GM18951 (cell line): Measurements from ENCODE around the gene SIDT2.

Experiments used
- POLR2A ChIP-seq: IDR thresholded peaks from 4 replicates; pipeline ENCODE4 v1.6.1; 2011; ENCODE audit warnings: mild to moderate bottlenecking; ENCODE audit not compliant: insufficient read length, insufficient read depth; ENCODE audit errors: extremely low read depth
- in situ Hi-C: fragments of 300-500 bp; cut with MboI; formaldehyde crosslinking; loops from one replicate; pipeline ENCODE4 v1.12.0; 2022; ENCODE audit warnings: low sequenced_read_pairs, mixed read lengths, inconsistent platforms; ENCODE audit not compliant: unreplicated experiment

SIDT2 gene

GRCh38 chr11:117154468-117154867, 24.1 kb upstream of the SIDT2 start:
- TF ChIP-seq POLR2A, result no peak
- in situ Hi-C loops, result no loop called here

DNA sequence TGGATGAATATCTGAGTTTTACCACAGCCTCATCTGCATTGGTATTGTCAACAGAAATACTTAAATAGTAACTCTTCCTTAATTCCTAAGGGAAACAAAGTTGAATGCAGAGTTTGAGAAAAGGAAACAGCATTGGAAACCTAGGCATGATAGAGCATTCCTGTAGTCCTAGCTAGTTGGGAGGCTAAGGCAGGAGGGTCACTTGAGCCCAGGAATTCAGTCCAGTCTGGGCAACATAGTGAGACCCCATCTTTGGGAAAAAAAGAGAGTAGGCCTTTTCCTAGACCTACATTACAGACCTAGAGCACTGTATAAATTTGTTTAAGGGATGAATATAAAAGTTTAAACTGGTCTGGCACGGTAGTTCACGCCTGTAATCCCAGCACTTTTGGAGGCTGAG, 21.0 kb upstream of the SIDT2 start:
- TF ChIP-seq POLR2A, result no peak
- in situ Hi-C loops, result no loop called here

GRCh38 chr11:117159892-117160291, 18.7 kb upstream of the SIDT2 start:
- in situ Hi-C loops, result no loop called here
- TF ChIP-seq POLR2A, result no peak

DNA sequence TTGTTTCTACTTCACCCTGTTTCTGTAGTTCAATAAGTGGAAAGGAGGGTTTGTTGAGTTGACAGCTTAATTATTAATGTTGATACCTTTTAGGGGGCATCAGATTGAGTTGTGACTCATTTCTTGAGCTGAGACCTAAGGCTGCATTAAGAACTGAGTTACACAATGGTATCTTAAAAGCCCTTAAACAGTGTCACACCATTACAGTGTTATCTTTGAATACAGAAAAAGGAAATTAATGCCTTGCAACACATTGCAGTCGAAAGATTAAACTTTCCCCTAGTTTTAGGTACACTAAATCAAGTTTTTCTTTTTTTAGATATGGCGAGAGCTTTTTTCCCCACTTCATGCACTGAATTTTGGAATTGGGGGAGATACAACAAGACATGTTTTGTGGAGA, 17.7 kb upstream of the SIDT2 start:
- no peak for TF ChIP-seq POLR2A
- in situ Hi-C loops, result no loop called here

GRCh38 chr11:117166491-117166890, 12.1 kb upstream of the SIDT2 start:
- in situ Hi-C loops, result no loop called here
- no peak for TF ChIP-seq POLR2A

GRCh38 chr11:117169736-117170135, 8.8 kb upstream of the SIDT2 start:
- no peak for TF ChIP-seq POLR2A
- in situ Hi-C loops, result no loop called here

DNA sequence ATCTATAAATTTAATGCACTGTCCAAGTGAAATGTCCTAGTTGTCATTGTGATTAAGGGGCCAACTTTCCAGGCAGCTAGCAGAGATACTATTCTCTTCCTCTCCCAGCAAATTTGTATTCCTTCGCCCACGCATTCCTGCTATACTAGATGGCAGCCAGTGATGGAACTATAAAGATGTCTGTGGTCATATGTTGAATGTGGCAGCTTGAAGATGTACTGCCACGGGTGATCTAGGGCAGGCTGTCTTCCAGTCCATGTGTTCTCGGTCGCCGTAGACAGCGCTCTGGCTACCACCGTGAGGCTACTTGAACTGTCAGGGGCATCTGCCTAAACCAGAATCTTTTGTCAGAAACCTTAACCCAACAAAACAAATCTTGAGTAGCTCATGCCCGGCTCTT, 8.3 kb upstream of the SIDT2 start:
- in situ Hi-C loops, result no loop called here
- no peak for TF ChIP-seq POLR2A

- in situ Hi-C loops, result no loop called here
- no peak for TF ChIP-seq POLR2A
Measured at GRCh38 chr11:117171007-117171403, 7.5 kb upstream of the SIDT2 start.

DNA sequence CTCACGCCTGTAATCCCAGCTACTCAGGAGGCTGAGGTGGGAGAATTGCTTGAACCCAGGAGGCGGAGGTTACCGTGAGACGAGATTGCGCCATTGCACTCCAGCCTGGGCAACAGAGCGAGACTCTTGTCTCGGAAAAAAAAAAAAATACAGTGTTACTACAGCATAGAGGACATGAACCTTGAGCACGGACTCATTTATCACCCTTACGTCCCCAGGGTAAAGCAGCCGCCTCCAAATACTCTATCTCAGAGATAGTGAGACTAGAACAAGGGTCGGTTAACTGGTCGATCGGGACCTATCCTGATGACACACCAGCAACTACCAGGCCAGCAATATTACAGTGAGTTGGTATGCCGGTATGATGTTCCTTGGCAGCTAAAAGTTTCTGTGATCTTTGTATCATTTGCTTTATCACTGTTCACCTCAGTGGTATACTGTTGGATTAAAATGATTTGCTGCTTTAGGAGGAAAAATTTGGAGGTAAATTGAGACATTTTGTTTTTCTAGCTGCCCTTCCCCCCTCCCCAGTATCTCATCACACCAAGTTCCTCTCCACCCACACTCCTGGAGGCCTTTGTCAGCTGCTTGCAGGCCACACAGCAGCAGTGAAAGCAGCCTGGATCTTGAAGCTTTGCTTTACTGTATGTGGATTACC, 7.0 kb upstream of the SIDT2 start:
- in situ Hi-C loops, result no loop called here
- TF ChIP-seq POLR2A, result no peak

DNA sequence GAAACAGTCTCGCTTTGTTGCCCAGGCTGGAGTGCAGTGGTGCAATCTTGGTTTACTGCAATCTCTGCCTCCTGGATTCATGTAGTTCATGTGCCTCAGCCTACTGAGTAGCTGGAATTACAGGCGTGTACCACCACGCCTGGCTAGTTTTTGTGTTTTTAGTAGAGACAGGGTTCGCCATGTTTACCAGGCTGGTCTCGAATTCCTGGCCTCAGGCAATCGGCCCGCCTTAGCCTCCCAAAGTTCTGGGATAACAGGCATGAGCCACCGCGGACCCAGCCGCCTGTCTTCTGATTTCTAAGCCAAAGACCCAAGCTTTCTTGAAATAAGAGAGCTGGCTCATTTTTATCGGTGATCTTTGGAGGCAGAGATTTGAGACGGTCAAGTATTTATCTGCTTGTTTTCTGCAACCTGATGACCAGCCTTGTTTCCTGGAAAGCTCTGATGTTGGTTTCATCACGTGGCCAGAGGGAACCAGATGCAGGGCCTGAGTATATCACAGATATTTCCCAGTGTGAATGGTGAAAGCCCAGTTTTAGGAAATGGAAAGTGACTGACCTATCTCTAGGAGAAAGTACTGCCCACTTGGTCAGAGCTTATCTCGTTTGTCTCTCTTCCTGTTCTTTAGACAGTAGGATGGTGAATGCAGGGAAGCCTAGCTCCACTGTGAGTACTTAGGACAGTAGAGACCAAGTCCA, 5.7 kb upstream of the SIDT2 start:
- in situ Hi-C loops, result no loop called here
- TF ChIP-seq POLR2A, result no peak

DNA sequence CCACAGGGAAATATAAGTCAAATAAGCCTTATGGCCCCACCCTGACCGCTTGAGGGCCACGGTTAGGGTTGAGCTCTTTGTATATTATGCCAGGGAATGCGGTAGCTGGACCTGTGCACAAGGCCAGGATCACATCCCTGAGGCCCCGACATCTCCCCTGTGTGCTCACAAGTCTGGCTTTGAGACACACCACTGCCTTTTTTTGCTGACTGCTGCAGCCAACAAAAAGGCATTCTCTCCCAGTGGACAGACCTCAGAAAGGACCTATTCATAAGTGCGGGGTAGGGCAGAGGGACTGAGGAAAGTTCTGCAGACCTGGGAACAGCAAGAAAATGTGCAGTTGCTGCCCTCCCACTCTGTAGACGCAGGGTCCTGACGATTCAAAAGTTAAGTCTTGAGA, 3.4 kb upstream of the SIDT2 start:
- no peak for TF ChIP-seq POLR2A
- in situ Hi-C loops, result no loop called here

DNA sequence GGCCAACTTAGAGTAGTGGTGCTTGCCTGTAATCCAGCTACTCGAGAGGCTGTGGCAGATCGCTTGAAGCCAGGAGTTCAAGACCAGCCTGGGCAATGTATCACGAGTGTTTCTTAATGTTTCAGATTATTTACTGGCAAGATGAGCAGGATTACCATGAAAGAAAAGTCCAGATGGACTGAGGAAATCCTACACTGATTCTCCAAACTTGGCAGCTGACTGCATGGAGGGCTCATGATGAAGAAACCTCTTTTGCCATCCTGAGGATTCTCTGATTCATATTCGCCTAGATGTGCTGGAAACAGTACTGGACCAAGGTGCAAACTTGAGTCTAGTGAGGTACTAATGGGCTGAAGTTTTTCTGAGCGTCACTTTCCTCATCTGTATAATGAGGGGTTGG, 2.8 kb upstream of the SIDT2 start:
- TF ChIP-seq POLR2A, result no peak
- in situ Hi-C loops, result no loop called here

- no peak for TF ChIP-seq POLR2A
- in situ Hi-C loops, result no loop called here
Measured at GRCh38 chr11:117176186-117176585, 2.4 kb upstream of the SIDT2 start.

- TF ChIP-seq POLR2A, result no peak
Measured at GRCh38 chr11:117177534-117178209, 871 bp upstream of the SIDT2 start.

More at GRCh38 chr11:117177534-117178209, 871 bp upstream of the SIDT2 start:
- in situ Hi-C loops, result no loop called here
